ENCODE data around the gene MAN1C1.

DNA sequence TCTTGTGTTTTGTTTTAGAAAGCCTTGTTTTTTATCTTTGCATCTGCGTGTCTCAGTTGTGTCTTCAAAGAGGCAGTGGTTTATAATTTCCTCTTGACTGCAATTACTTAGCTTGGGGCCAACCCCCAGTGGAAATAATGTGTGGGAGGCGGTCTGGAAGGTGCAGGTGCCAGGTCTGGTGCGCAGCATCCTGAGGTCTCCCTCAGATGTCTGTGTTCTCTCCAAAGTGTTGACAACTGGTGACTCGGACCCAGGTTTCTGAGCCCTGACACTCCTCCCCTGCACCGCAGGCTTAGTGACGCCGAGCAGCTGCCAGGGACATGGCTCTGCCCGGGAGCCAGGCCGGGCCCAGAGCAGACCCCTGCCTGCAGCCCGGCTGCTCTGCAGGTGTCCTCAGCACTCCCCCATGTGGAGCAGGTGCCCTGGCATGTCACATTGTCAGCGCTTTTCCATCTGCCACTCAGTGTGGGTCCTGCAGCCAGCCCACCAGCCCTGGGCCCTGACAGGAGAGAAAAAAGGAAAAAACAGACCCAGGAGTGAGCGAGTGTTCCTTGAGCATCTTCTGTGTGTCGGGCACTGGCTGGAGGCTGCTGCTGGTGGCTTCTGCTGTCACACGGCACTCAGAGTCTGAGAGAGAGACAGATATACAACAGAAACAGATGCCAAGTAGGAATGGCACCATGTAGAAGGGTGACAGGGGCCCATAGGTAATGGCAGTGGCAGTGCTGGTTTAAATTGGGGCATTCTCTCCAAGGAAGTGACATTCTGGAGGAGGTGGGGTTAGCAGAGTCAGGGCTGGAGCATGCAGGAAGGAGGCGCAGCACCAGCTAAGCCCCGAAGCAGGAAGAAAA, 158.6 kb downstream of the MAN1C1 start:
- TF ChIP-seq POLR2A (IDR thresholded peaks at IDR 0.05), result no peak
- TF ChIP-seq, protein P1, sequence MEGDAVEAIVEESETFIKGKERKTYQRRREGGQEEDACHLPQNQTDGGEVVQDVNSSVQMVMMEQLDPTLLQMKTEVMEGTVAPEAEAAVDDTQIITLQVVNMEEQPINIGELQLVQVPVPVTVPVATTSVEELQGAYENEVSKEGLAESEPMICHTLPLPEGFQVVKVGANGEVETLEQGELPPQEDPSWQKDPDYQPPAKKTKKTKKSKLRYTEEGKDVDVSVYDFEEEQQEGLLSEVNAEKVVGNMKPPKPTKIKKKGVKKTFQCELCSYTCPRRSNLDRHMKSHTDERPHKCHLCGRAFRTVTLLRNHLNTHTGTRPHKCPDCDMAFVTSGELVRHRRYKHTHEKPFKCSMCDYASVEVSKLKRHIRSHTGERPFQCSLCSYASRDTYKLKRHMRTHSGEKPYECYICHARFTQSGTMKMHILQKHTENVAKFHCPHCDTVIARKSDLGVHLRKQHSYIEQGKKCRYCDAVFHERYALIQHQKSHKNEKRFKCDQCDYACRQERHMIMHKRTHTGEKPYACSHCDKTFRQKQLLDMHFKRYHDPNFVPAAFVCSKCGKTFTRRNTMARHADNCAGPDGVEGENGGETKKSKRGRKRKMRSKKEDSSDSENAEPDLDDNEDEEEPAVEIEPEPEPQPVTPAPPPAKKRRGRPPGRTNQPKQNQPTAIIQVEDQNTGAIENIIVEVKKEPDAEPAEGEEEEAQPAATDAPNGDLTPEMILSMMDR (IDR thresholded peaks at IDR 0.05), result no peak
